Spleen (tissue), 7 donors: ENCODE data around the gene WDR90.
A peak's percentile ranks its signal among the peaks of the same experiment; 100 is the strongest.

Experiments
- POLR2AphosphoS5 ChIP-seq, 3 donors: sonication (generic); formaldehyde crosslinking; IDR thresholded peaks; one replicate each; pipeline ENCODE4 v1.5.1; 2017; ENCODE audit warnings: antibody characterized with exemption in 3 of 3
- TF ChIP-seq, protein P1 (sequence below), 11 experiments: fragments of 200-600 bp in 7 of 11; fragments of 450-650 bp in 4 of 11; sonication (generic) in 4 of 11; IDR thresholded peaks in 8 of 11; conservative IDR thresholded peaks in 3 of 11; 1 replicate in 7 of 11; 2 replicates in 4 of 11; pipeline versions ENCODE4 v1.4.0 to v1.8.0; 2016 to 2021; ENCODE audit warnings: antibody characterized with exemption in 11 of 11, inconsistent platforms in 4 of 11, mild to moderate bottlenecking in 1 of 11
- donor health status: DM: no; HTN: no; CAD: no; lungs with moderate emphysema.
- donor health status: DM: no; HTN: no; CAD: no.
- donor health status: DM: no; HTN: no; CAD: no.

DNA sequence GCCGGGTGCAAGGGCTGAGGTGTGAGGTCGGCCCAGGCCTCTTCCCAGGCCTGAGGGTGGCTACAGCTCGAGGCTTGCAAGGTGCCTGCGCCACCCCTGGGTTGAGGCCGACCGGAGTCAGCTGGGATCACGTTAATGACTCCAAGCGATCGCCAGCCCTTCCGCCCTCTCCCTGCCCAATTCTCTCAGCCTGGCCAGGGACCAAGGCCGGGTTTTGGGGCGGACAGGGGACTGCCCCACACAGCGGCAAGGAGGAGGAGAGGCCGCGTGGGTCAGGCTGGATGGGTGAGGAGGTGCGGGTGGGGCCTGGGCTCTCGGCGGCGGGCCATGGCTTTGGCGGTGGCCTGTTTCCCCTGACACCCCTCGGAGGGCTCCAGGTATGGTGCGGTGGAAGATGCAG lies 44.2 kb downstream of the WDR90 start:
- TF ChIP-seq, protein P1, sequence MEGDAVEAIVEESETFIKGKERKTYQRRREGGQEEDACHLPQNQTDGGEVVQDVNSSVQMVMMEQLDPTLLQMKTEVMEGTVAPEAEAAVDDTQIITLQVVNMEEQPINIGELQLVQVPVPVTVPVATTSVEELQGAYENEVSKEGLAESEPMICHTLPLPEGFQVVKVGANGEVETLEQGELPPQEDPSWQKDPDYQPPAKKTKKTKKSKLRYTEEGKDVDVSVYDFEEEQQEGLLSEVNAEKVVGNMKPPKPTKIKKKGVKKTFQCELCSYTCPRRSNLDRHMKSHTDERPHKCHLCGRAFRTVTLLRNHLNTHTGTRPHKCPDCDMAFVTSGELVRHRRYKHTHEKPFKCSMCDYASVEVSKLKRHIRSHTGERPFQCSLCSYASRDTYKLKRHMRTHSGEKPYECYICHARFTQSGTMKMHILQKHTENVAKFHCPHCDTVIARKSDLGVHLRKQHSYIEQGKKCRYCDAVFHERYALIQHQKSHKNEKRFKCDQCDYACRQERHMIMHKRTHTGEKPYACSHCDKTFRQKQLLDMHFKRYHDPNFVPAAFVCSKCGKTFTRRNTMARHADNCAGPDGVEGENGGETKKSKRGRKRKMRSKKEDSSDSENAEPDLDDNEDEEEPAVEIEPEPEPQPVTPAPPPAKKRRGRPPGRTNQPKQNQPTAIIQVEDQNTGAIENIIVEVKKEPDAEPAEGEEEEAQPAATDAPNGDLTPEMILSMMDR (IDR thresholded peaks at IDR 0.05 in 8 of 11, conservative IDR thresholded peaks at IDR 0.05 in 3 of 11) = no peak
- TF ChIP-seq POLR2AphosphoS5 (IDR thresholded peaks at IDR 0.05) = peak in 1 of 3 donors; percentile 19
